Measurements from ENCODE around the gene BET1L. TPM values are rescaled to one million over a fixed set of nuclear protein-coding genes. Genes with fewer than 3 reads are reported as not detected.

The BET1L gene
- total and polyA plus RNA-seq, 2 experiments from 2014 or later = 19.5 to 22.8 TPM

DNA sequence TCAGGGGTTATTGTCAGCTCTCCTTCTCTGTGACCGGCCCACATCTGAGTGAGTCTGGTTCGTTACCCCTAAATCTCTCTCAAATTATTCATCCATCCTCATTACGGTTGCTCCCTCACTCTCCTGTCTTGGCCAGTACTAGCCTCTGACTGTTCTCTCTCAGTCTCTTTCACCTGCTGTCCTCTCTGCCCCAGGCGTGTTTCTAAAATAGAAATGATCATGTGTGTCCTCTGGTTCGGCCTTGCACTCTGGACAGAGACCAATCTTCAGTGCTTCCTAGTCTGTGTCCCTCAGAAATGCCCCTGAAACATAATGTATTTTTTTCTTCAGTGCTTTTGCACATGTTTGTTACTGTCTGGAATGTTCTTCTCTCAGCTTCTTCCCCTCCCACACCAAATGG, 34.4 kb upstream of the BET1L start:
- H3K27ac Mint-ChIP-seq = no peak overlapping the region
- no peaks in the 10 kb centered on the region for H3K4me1 Mint-ChIP-seq
- H3K79me2 ChIP-seq (replicated peaks; ENCODE audit: insufficient read depth) = peaks cover 26% of the 10 kb centered on the region
- H3K27me3 Mint-ChIP-seq (ENCODE audit: insufficient read depth, low read depth, poor library complexity) = peaks cover 3% of the 10 kb centered on the region
- DNase-seq (ENCODE audit: low spot score) (no peak), ATAC-seq (no peak)
- no peak overlapping the region for H3K27ac ChIP-seq (ENCODE audit: low read depth)
- H2AFZ ChIP-seq = no peak overlapping the region
- no peak overlapping the region for H3K4me2 ChIP-seq
- H3K27me3 ChIP-seq (ENCODE audit: insufficient read depth) = no peaks in the 10 kb centered on the region
- H3K36me3 Mint-ChIP-seq (ENCODE audit: low read depth) = peaks cover 48% of the 10 kb centered on the region
- peaks cover 28% of the 10 kb centered on the region for H3K36me3 ChIP-seq (ENCODE audit: insufficient read depth)
- TF ChIP-seq, protein P1, sequence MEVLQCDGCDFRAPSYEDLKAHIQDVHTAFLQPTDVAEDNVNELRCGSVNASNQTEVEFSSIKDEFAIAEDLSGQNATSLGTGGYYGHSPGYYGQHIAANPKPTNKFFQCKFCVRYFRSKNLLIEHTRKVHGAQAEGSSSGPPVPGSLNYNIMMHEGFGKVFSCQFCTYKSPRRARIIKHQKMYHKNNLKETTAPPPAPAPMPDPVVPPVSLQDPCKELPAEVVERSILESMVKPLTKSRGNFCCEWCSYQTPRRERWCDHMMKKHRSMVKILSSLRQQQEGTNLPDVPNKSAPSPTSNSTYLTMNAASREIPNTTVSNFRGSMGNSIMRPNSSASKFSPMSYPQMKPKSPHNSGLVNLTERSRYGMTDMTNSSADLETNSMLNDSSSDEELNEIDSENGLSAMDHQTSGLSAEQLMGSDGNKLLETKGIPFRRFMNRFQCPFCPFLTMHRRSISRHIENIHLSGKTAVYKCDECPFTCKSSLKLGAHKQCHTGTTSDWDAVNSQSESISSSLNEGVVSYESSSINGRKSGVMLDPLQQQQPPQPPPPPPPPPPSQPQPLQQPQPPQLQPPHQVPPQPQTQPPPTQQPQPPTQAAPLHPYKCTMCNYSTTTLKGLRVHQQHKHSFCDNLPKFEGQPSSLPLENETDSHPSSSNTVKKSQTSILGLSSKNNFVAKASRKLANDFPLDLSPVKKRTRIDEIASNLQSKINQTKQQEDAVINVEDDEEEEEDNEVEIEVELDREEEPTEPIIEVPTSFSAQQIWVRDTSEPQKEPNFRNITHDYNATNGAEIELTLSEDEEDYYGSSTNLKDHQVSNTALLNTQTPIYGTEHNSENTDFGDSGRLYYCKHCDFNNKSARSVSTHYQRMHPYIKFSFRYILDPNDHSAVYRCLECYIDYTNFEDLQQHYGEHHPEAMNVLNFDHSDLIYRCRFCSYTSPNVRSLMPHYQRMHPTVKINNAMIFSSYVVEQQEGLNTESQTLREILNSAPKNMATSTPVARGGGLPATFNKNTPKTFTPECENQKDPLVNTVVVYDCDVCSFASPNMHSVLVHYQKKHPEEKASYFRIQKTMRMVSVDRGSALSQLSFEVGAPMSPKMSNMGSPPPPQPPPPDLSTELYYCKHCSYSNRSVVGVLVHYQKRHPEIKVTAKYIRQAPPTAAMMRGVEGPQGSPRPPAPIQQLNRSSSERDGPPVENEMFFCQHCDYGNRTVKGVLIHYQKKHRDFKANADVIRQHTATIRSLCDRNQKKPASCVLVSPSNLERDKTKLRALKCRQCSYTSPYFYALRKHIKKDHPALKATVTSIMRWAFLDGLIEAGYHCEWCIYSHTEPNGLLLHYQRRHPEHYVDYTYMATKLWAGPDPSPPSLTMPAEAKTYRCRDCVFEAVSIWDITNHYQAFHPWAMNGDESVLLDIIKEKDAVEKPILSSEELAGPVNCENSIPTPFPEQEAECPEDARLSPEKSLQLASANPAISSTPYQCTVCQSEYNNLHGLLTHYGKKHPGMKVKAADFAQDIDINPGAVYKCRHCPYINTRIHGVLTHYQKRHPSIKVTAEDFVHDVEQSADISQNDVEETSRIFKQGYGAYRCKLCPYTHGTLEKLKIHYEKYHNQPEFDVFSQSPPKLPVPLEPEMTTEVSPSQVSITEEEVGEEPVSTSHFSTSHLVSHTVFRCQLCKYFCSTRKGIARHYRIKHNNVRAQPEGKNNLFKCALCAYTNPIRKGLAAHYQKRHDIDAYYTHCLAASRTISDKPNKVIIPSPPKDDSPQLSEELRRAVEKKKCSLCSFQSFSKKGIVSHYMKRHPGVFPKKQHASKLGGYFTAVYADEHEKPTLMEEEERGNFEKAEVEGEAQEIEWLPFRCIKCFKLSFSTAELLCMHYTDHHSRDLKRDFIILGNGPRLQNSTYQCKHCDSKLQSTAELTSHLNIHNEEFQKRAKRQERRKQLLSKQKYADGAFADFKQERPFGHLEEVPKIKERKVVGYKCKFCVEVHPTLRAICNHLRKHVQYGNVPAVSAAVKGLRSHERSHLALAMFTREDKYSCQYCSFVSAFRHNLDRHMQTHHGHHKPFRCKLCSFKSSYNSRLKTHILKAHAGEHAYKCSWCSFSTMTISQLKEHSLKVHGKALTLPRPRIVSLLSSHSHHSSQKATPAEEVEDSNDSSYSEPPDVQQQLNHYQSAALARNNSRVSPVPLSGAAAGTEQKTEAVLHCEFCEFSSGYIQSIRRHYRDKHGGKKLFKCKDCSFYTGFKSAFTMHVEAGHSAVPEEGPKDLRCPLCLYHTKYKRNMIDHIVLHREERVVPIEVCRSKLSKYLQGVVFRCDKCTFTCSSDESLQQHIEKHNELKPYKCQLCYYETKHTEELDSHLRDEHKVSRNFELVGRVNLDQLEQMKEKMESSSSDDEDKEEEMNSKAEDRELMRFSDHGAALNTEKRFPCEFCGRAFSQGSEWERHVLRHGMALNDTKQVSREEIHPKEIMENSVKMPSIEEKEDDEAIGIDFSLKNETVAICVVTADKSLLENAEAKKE (CRISPR knock-in tag; IDR thresholded peaks at IDR 0.05) = no peak
- TF ChIP-seq, protein P2, sequence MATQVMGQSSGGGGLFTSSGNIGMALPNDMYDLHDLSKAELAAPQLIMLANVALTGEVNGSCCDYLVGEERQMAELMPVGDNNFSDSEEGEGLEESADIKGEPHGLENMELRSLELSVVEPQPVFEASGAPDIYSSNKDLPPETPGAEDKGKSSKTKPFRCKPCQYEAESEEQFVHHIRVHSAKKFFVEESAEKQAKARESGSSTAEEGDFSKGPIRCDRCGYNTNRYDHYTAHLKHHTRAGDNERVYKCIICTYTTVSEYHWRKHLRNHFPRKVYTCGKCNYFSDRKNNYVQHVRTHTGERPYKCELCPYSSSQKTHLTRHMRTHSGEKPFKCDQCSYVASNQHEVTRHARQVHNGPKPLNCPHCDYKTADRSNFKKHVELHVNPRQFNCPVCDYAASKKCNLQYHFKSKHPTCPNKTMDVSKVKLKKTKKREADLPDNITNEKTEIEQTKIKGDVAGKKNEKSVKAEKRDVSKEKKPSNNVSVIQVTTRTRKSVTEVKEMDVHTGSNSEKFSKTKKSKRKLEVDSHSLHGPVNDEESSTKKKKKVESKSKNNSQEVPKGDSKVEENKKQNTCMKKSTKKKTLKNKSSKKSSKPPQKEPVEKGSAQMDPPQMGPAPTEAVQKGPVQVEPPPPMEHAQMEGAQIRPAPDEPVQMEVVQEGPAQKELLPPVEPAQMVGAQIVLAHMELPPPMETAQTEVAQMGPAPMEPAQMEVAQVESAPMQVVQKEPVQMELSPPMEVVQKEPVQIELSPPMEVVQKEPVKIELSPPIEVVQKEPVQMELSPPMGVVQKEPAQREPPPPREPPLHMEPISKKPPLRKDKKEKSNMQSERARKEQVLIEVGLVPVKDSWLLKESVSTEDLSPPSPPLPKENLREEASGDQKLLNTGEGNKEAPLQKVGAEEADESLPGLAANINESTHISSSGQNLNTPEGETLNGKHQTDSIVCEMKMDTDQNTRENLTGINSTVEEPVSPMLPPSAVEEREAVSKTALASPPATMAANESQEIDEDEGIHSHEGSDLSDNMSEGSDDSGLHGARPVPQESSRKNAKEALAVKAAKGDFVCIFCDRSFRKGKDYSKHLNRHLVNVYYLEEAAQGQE (IDR thresholded peaks at IDR 0.05; ENCODE audit: unreplicated experiment) = no peak
- TF ChIP-seq ZNF114 (CRISPR knock-in tag; IDR thresholded peaks at IDR 0.05) = no peak
- TF ChIP-seq, protein P3, sequence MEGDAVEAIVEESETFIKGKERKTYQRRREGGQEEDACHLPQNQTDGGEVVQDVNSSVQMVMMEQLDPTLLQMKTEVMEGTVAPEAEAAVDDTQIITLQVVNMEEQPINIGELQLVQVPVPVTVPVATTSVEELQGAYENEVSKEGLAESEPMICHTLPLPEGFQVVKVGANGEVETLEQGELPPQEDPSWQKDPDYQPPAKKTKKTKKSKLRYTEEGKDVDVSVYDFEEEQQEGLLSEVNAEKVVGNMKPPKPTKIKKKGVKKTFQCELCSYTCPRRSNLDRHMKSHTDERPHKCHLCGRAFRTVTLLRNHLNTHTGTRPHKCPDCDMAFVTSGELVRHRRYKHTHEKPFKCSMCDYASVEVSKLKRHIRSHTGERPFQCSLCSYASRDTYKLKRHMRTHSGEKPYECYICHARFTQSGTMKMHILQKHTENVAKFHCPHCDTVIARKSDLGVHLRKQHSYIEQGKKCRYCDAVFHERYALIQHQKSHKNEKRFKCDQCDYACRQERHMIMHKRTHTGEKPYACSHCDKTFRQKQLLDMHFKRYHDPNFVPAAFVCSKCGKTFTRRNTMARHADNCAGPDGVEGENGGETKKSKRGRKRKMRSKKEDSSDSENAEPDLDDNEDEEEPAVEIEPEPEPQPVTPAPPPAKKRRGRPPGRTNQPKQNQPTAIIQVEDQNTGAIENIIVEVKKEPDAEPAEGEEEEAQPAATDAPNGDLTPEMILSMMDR (conservative IDR thresholded peaks at IDR 0.05; ENCODE audit: low read depth in 2 of 2) = no peak
- no peak for TF ChIP-seq STAT1 (IDR thresholded peaks at IDR 0.05; ENCODE audit: unreplicated experiment)
- TF ChIP-seq CREB1 (CRISPR knock-in tag; IDR thresholded peaks at IDR 0.05; ENCODE audit: low read depth) = no peak
- no peak for TF ChIP-seq EZH2phosphoT487 (IDR thresholded peaks at IDR 0.05; ENCODE audit: unreplicated experiment)
- TF ChIP-seq EZH2 (IDR thresholded peaks at IDR 0.05; ENCODE audit: low read depth, unreplicated experiment) = no peak
- TF ChIP-seq, protein P4, sequence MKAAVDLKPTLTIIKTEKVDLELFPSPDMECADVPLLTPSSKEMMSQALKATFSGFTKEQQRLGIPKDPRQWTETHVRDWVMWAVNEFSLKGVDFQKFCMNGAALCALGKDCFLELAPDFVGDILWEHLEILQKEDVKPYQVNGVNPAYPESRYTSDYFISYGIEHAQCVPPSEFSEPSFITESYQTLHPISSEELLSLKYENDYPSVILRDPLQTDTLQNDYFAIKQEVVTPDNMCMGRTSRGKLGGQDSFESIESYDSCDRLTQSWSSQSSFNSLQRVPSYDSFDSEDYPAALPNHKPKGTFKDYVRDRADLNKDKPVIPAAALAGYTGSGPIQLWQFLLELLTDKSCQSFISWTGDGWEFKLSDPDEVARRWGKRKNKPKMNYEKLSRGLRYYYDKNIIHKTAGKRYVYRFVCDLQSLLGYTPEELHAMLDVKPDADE (IDR thresholded peaks at IDR 0.05) = no peak
- no peak for TF ChIP-seq NANOG (IDR thresholded peaks at IDR 0.05; ENCODE audit: borderline replicate concordance)
- no peak for TF ChIP-seq POLR2AphosphoS5 (IDR thresholded peaks at IDR 0.05; ENCODE audit: low read depth)
- peaks cover 19% of the 10 kb centered on the region; the same call in 1 of the 2 replicates for H4K20me1 ChIP-seq (replicated peaks; ENCODE audit: insufficient read depth)
- H3K4me3 Mint-ChIP-seq = no peak overlapping the region
- peaks cover 6% of the 10 kb centered on the region for H3K4me1 ChIP-seq (ENCODE audit: insufficient read depth)
- H3K9me3 Mint-ChIP-seq = no peaks in the 10 kb centered on the region
- no peak overlapping the region for H3K4me3 ChIP-seq
- H3K9me2 ChIP-seq (ENCODE audit: insufficient read depth) = no peaks in the 10 kb centered on the region
- H3F3A ChIP-seq (replicated peaks; ENCODE audit: low read depth) = peaks cover 12% of the 10 kb centered on the region
